T47D (cell line): ENCODE data around the gene NUBPL.

Experiments used
- DNase-seq, 2 experiments: peaks; one replicate each; pipeline versions ENCODE4 v3.0.0 to v3.0.0-alpha.2; 2011 to 2012; ENCODE audit warnings: low read depth in 1 of 2, low spot score in 1 of 2
- JUND ChIP-seq: IDR thresholded peaks from 2 replicates; pipeline ENCODE4 v1.6.1; 2012; ENCODE audit warnings: low read depth
- in situ Hi-C: cut with HindIII; loops from 2 replicates; pipeline ENCODE4 v1.10.0; 2016; ENCODE audit warnings: low sequenced_read_pairs, low pct_unique_long_range_greater_than_20kb

The NUBPL gene

DNA sequence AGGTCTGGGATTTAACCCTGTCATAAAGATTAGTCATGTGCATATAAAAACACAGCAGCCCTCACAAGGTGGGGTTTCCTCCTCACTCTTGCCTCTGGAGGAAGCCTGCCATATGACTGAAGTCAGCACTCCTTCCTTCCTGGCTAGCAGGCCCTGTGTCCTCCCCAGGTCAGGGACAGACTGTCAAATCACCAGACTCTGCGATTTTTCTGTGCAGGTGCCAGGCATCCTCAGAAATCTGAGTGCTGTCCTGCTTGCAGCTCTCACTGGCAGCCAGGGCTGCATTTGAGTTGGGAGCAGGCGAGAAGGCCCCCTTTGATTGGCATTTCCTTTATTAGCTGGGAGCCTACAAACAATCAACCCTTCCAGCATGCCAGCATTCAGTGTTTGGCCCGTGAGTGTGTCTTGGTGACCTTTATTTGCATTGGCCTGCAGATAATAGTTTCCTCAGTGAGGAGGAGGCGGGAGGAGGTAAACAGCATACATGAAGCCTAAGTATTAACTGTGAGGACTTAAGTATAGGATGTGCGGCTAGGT lies 332.1 kb downstream of the NUBPL start:
- peak in 1 of 2 experiments; percentile 43 for DNase-seq

GRCh38 chr14:31894351-31894750 lies 333.1 kb downstream of the NUBPL start:
- in situ Hi-C loops, result no loop called here
- DNase-seq, result no peak
- TF ChIP-seq JUND, result no peak

More for the DNA sequence above, 332.1 kb downstream of the NUBPL start:
- in situ Hi-C loops, result no loop called here
- no peak for TF ChIP-seq JUND

DNA sequence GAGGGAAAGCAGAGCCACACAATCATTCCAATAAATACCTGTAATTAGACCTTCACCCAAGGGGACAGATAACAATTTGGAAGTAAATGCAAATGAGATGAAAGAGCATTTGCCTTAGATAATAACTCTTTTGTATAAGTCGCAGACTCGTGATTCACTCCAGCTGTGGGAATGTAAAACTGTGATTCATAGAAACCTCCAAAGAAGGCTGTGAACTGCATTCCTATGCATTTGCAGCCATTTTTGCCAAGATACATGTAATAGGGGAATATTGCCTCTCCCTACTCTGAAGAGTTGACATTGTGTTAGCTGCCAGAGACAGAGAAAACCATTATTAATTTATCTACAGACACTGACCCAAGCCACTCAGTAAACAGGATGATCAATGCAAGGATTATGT lies 334.0 kb downstream of the NUBPL start:
- TF ChIP-seq JUND, result no peak
- in situ Hi-C loops, result no loop called here
- DNase-seq, result no peak

DNA sequence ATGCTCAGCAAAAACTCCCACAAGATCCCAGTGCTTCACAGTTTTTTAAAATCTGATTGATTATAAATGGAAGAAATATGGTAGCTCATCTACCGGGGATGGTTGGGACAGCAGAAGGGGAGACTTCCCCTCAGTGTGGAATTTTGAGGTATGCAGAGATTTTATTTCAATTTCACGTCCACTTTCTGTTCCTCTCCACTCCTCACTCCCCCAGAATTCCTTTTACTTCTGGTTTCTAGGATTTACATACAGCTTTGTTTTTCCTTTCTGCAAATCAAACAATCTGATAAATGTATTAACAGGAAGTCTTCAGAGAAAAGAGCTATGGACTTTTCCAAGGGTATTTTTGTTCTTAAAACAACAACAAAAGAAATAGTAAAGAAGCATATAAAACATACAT lies 334.4 kb downstream of the NUBPL start:
- in situ Hi-C loops, result no loop called here
- no peak for TF ChIP-seq JUND
- DNase-seq, result no peak

GRCh38 chr14:31897581-31898186 lies 336.5 kb downstream of the NUBPL start:
- no peak for TF ChIP-seq JUND
- DNase-seq, result peak in 1 of 2 experiments; percentile 53
- in situ Hi-C loops, result no loop called here

GRCh38 chr14:31898838-31899528 lies 337.8 kb downstream of the NUBPL start:
- no peak for DNase-seq
- in situ Hi-C loops, result no loop called here
- no peak for TF ChIP-seq JUND

DNA sequence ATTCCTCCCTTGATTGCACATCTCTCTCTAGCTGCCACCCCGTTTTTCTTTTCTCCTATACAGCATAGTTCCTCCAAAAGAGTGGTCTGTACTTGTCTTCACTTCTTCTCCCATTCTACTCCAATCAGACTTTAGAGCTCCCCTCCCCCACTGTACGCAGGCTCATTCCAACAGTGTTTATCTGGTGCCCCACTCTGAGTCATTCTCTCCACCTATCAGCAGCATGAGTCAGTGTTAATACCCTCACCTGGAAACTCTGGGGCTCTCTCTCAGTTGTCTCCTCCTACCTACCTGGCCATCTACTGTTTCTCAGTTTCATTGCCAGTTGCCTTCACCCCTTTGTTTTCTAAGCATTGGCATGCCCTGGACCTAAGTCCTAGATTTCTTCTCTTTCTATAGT lies 340.8 kb downstream of the NUBPL start:
- DNase-seq, result no peak
- TF ChIP-seq JUND, result no peak
- in situ Hi-C loops, result no loop called here

DNA sequence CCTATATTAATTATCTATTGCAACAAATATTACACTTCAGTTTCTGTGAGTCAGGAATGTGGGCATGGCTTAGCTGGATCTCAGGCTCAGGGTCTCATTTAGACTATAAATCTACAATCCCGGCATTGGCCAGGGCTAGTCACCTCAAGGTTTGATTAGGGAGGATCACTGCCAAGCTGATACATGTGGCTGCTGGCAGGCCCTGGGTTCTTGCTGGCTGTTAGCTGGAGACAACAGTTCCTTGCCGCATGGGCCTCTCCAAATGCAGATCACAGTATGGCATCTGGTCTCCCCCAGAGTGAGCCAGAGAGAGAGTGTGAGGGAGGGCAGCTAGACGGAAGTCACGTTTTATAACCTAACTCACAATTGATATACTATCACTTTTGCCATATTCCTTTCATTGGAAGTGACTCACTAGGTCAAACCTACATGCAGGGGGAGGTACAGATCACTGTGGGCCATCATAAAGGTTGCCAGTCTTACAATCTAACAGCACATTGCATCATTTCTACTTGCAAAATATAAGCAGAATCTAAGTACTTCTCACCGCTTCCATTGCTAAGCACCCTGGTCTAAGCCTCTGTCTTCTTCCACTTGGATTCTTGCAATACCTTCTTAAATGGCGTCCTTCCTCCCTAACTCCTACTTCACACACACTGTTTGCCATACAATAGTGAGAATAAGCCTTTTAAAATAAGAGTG lies 341.9 kb downstream of the NUBPL start:
- DNase-seq, result no peak
- in situ Hi-C loops, result no loop called here
- TF ChIP-seq JUND, result no peak

DNA sequence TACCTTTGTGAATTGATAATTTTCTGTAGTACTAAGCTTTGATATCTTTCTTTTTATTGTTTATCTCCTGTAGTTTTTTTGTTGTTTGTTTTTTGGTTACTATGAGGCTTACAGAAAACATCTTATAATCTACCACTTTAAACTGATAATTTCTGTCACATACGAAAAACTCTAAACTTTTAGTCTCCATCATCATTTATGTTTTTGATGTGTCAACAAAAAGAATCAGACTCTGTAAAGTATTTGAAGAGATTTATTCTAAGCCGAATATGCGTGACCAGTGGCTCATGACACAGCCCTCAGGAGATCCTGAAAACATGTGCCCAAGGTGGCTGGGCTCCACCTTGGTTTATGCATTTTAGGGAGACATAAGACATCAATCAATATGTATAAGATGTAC lies 348.8 kb downstream of the NUBPL start:
- TF ChIP-seq JUND, result no peak
- no peak for DNase-seq
- in situ Hi-C loops, result no loop called here
